HG02885 (cell line): Measurements from ENCODE around the gene PLAA.
"Not testable (repeated sequence)": the region's sequence is repeated elsewhere in the genome, so short reads cannot be mapped to it uniquely, and the experiment has no call there.

Experiments
- ATAC-seq: cut with Tn5 transposase; IDR thresholded peaks from one replicate; pipeline ENCODE4 v1.9.1; 2021; ENCODE audit warnings: mild to moderate bottlenecking; ENCODE audit not compliant: unreplicated experiment, poor library complexity

PLAA gene

GRCh38 chr9:26937816-26938371, 9.1 kb downstream of the PLAA start:
- ATAC-seq: no peak

GRCh38 chr9:26935847-26936246, 11.2 kb downstream of the PLAA start:
- no peak for ATAC-seq

DNA sequence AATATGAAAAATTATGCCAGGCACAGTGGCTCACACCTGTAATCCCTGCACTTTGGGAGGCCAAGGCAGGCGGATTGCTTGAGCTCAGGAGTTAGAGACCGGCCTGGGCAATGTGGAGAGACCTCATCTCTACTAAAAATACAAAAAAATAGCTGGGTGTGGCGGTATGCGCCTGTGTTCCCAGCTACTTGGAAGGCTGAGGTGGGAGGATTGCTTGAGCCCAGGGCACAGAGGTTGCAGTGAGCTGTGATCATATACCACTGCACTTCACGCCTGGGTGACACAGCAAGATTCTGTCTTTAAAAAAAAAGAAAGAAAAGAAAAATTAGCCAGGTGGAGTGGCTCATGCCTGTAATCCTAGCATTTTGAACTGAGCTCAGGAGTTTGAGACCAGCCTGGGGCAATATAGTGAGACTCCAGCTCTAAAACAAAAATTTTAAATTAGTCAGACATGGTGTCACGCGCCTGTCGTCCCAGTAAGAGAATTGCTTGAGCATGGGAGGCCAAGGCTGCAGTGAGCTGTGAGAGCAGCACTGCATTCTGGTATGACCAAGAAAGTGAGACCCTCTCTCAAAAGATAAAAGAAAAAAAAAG, 18.0 kb downstream of the PLAA start:
- ATAC-seq: no peak

DNA sequence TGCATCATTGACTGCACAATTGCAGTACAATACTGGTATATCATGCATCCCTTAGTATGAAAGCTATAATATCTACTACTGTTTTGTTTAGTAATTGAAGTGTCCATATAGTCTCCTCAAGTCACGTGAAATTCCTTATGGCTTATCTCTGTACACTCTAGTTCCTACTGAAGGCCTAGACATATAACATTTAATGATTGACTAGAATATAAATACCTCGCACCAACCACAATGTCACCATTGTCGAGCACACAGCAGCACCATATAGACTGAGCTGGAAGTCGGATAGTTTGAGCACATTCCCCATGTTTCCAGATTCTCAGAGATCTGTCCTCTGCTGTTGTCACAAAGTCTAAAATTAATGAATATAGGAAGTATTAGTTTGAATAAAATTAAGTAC, 21.4 kb downstream of the PLAA start:
- ATAC-seq: no peak

DNA sequence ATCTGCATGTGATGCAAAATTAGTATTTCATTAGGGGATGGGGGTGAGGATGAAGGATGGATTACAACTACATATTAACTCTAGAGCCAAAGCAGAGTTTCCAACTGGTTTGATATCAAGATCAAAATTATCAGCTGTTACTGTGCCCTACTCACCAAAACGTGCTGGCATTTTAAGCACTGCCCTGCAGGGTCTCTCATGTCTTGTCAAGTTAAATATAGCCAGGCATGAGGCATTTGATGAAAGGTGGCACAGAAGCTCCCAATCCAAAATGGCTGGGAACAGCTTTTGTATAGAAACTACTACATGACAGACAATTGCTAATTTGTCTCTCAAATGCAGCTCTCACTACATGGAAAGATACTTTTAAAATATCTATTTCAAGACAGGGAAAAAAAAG, 27.3 kb downstream of the PLAA start:
- ATAC-seq: no peak

DNA sequence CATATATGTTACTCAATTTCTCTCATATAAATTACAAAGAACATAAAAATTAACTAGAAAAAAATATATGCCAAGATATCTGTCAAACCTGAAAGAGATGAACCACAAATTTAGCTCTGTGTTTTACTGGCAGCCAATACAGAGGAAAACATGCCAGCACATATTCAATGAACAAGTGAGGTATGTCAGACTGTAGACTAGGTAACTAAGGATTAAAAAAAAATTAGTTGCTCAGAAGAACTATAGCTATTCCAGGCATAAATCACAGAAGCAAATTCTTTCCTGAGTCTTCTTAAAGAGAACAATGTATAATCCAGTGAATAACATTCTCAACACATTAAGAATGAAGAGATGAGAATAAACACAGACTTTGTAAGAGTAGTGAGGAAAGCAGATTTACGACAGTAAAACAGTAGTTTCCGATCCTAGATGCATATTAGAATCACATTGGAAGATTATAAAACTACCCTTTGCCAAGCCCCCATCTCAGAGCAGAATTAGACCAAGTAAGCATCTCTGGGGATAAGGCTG, 33.8 kb downstream of the PLAA start:
- ATAC-seq: no peak

- no peak for ATAC-seq
These were observed 42.4 kb downstream of the PLAA start for GRCh38 chr9:26904671-26905070.

GRCh38 chr9:26904070-26904469, 43.0 kb downstream of the PLAA start:
- ATAC-seq: no peak

GRCh38 chr9:26893030-26893676, 53.9 kb downstream of the PLAA start:
- ATAC-seq: no peak

GRCh38 chr9:26892251-26893029, 54.6 kb downstream of the PLAA start, which contains the start of gene CAAP1:
CAAP1 (minus strand) TSS chr9:26892802; CDS start chr9:26892715, 87 bp downstream.
- ATAC-seq: peak; percentile 90

DNA sequence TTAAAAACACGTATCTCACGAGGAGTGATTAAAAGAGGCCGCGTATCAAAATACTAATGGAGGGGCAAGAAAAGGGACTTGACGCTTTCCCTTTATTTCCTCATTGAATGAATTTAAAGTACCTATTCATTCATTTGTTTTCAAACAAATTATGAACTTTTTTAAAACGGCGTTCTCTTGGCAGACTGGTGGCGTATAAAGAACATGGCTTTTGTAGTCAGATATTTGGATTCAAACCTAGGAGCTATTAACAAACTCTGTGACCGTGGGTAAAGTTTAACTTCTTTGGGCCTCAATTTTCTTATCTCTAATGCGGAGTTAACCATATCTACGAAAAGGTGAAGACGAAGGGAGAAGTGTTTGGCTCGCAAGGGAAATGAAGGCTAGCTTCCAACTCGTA, 55.3 kb downstream of the PLAA start:
- ATAC-seq: peak; percentile 0

DNA sequence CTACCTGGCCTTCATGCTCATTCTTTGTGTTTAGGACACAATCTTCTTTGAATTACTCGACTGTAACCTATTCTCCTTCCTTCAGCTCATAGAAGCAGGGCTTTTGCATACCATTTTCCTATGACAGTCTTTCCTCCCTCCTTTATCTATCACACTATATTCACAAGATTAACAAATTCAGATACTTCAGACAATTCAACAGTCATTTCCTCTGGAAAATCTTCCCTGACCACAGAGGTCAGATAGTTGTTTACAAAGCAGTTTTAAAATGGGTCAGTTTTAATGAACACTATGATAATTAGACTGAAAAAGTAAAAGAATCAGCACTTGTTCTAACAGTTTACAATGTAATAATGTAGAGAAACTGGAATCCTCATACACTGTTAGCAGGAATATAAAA, 58.8 kb downstream of the PLAA start:
- ATAC-seq: no peak

DNA sequence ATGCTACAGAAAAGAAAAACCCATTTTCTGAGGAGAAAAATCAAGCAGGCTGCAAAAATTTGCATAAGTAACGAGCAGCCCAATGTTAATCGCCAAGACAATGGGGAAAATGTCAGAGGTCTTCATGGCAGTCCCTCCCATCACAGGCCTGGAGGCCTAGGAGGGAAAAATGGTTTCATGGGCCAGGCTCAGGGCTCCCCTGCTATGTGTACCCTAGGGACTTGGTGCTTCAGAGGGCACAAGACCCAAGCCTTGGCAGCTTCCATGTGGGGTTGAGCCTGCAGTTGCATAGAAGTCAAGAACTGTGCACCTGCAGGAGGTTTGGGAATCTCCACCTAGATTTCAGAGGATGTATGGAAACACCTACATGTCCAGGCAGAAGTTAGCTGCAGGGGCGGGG, 64.9 kb downstream of the PLAA start:
- no peak for ATAC-seq

DNA sequence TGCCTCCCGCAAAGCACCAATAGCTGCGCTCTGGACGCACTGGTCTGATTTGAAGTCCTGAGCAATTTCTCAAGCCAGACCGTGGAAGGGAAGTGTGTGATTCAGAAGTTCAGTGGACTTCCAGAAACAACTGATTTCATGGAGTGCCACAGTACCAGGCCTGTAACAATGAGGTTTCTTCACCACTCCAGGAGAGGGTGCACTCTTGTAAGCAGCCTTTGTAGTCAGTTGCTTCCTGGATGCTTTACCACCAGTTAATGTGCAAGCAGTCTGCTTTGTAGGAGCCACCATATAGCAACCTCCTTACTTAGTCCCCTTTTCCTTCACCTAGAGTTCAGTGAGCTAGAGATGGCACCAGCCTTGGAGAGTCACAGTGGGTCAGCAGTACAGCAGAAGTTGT, 66.8 kb downstream of the PLAA start:
- ATAC-seq: no peak

GRCh38 chr9:26875155-26875554, 71.9 kb downstream of the PLAA start:
- not testable (repeated sequence) for ATAC-seq

DNA sequence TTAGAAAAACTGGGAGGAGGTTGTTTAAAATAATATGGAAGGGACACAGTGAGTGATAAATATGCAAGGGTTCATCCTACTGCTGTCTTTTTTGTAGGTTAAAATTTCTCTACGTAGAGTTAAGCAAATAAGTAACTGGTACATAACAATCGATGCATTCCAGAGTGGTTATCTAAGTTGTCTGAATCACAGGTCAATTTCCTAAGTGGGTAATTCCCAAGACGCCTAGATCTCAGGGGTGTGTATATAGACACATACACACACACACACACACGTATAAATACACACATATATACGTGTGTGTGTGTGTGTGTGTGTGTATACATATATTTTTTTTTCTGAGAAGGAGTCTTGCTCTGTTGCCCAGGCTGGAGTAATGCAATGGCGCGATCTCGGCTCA, 76.8 kb downstream of the PLAA start:
- ATAC-seq: no peak

DNA sequence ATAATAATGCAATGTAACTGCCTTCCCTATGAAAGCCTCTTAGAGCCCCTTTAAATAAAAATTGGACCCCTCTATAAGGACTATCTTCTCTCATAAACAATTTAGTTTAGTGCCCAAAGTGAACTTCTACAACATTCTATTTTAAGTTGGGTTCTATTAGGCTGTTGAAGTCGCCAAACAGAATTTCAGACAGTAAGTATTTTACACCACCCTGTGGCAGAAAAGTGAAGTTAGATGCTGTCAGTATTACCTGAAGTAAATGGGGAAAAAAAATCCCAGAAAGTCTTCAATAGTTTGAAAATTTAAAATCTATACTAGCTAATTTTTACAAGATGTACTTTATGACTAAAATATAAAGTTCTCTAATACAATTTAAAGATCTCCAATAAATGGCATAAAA, 84.0 kb downstream of the PLAA start:
- ATAC-seq: peak; percentile 60

GRCh38 chr9:26856413-26857032, 90.5 kb downstream of the PLAA start:
- peak; percentile 80 for ATAC-seq
